Cardiac fibroblast (primary cell): ENCODE data around the gene GIMAP8.
A peak's percentile ranks its signal among the peaks of the same experiment; 100 is the strongest.

Experiments used
- DNase-seq, 2 donors: peaks; one replicate each; pipeline versions ENCODE4 v3.0.0 to v3.0.0-alpha.2; 2010; ENCODE audit warnings: low read depth in 2 of 2
- H3K4me3 ChIP-seq, 2 donors: replicated peaks in 1 of 2; 1 replicate in 1 of 2; 2 replicates in 1 of 2; pipeline ENCODE4 v1.5.1; 2011; ENCODE audit warnings: low read depth in 2 of 2, low read length in 2 of 2, mild to moderate bottlenecking in 2 of 2, moderate library complexity in 1 of 2
- TF ChIP-seq, protein P1 (sequence below): IDR thresholded peaks from one replicate; pipeline ENCODE4 v1.5.1; 2011; ENCODE audit warnings: low read depth, mild to moderate bottlenecking, low read length, inconsistent platforms

GIMAP8 gene

GRCh38 chr7:150412518-150413488 is 37.6 kb upstream of the GIMAP8 start:
- TF ChIP-seq, protein P1, sequence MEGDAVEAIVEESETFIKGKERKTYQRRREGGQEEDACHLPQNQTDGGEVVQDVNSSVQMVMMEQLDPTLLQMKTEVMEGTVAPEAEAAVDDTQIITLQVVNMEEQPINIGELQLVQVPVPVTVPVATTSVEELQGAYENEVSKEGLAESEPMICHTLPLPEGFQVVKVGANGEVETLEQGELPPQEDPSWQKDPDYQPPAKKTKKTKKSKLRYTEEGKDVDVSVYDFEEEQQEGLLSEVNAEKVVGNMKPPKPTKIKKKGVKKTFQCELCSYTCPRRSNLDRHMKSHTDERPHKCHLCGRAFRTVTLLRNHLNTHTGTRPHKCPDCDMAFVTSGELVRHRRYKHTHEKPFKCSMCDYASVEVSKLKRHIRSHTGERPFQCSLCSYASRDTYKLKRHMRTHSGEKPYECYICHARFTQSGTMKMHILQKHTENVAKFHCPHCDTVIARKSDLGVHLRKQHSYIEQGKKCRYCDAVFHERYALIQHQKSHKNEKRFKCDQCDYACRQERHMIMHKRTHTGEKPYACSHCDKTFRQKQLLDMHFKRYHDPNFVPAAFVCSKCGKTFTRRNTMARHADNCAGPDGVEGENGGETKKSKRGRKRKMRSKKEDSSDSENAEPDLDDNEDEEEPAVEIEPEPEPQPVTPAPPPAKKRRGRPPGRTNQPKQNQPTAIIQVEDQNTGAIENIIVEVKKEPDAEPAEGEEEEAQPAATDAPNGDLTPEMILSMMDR, result no peak
- no peak for DNase-seq
- H3K4me3 ChIP-seq, result no peak overlapping the region

DNA sequence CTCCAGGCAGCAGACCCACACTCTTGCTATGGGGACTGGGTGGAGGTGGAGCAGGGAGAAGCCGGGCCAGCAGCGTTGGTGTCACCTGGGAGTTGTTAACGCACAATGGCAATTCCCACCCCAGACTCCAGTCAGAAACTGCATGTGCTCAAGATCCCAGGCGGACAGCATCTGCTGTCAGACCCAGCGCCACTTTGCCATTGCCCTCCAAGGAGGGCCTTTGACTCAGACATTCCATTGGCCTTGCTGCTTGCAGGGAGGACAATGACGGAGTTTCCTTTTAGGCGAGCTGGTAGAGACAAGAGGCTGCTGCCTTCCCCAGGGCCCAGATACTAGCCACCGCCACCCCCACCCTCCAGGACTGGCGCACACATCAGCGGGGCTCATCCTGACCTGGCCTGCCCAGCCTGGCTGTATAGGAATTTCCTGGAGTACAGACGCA is 36.8 kb upstream of the GIMAP8 start:
- no peak overlapping the region for H3K4me3 ChIP-seq
- TF ChIP-seq, protein P1, result no peak
- DNase-seq, result peak in 1 of 2 donors; percentile 20

- TF ChIP-seq, protein P1, result no peak
- H3K4me3 ChIP-seq, result no peak overlapping the region
These were observed 35.0 kb upstream of the GIMAP8 start for GRCh38 chr7:150415161-150416153.

GRCh38 chr7:150417239-150417638 is 33.2 kb upstream of the GIMAP8 start:
- no peak overlapping the region for H3K4me3 ChIP-seq
- TF ChIP-seq, protein P1, result no peak
- DNase-seq, result no peak

More at GRCh38 chr7:150415161-150416153, 35.0 kb upstream of the GIMAP8 start:
- no peak for DNase-seq

DNA sequence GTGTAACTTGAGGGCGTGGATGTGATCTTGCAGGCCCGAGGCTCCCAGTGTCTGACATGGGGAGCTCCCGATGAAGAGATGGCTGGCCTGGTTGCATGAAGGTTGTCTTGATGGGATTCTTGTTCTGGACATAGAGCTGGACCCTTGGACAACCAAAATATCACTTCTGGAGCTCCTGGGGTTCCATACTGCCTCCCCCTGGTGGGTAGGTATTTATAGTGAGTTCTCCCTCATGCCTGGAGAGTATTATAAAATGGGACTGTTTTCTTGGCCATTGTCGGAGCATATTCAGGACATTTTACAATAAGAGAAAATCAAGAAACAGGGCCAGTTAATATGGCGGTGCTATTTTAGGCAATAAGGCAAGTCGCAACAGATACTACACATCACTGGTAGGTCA is 32.6 kb upstream of the GIMAP8 start:
- DNase-seq, result no peak
- H3K4me3 ChIP-seq, result no peak overlapping the region
- TF ChIP-seq, protein P1, result peak; percentile 17

DNA sequence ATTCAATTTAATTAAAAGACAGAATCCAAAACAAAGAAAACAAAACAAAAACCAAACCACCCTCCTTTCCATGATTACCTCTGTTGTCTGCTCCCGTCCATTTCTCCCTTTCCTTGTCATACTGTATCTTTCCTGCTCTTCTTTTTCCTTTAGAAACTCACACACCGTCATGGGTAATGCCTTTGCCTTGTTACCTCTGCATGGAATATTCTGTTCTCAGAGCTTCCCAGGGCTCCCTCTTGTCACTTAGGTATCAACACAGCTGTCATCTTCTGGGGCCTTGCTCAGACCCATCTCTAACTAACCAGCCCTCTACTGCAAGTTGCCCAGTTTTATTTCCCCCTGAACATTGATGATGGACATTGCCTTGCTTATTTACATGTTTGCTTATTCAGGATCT is 30.2 kb upstream of the GIMAP8 start:
- H3K4me3 ChIP-seq, result no peak overlapping the region
- TF ChIP-seq, protein P1, result no peak
- no peak for DNase-seq
